ENCODE measurements around the gene CBX2. TPM values are rescaled to one million over a fixed set of nuclear protein-coding genes. Genes with fewer than 3 reads are reported as not detected.

The CBX2 gene
- polyA plus RNA-seq, 2 donors = 2.1 to 3.3 TPM

GRCh38 chr17:79792984-79793923 lies 15.3 kb downstream of the CBX2 start:
- Histone ChIP-seq H3K27me3 (ENCODE audit: control insufficient read depth in 1 of 2, insufficient read depth in 2 of 2, low read length in 2 of 2) (peaks cover 0 to 35% of the 10 kb centered on the region in 2 donors), H3K9me3 (ENCODE audit: control insufficient read depth in 2 of 2, insufficient read depth in 1 of 2, low read depth in 1 of 2, low read length in 1 of 2) (peaks cover 0 to 4% of the 10 kb centered on the region in 2 donors), H3K27ac (ENCODE audit: low read depth in 2 of 2, low read length in 1 of 2) (peak overlapping the region in 1 of 2 donors; percentile 9), H3K4me3 (ENCODE audit: low read depth in 1 of 2, low read length in 2 of 2) (peak overlapping the region in 1 of 2 donors; percentile 32), H3K36me3 (ENCODE audit: control insufficient read depth in 2 of 2, insufficient read depth in 2 of 2, low read length in 1 of 2) (peaks cover 0 to 3% of the 10 kb centered on the region in 2 donors), H3K4me1 (ENCODE audit: control insufficient read depth in 2 of 2, insufficient read depth in 2 of 2, low read length in 1 of 2) (peaks cover 4 to 25% of the 10 kb centered on the region in 2 donors)
- WGBS, 2 donors = 37 to 43% methylated on average over 63 of the region's 63 CpGs

GRCh38 chr17:79793924-79794304 lies 16.0 kb downstream of the CBX2 start:
- Histone ChIP-seq H3K27ac (ENCODE audit: low read depth in 2 of 2, low read length in 1 of 2) (no peak overlapping the region), H3K27me3 (ENCODE audit: control insufficient read depth in 1 of 2, insufficient read depth in 2 of 2, low read length in 2 of 2) (peaks cover 0 to 41% of the 10 kb centered on the region in 2 donors), H3K9me3 (ENCODE audit: control insufficient read depth in 2 of 2, insufficient read depth in 1 of 2, low read depth in 1 of 2, low read length in 1 of 2) (peaks cover 0 to 4% of the 10 kb centered on the region in 2 donors), H3K36me3 (ENCODE audit: control insufficient read depth in 2 of 2, insufficient read depth in 2 of 2, low read length in 1 of 2) (peaks cover 0 to 3% of the 10 kb centered on the region in 2 donors), H3K4me3 (ENCODE audit: low read depth in 1 of 2, low read length in 2 of 2) (no peak overlapping the region), H3K4me1 (ENCODE audit: control insufficient read depth in 2 of 2, insufficient read depth in 2 of 2, low read length in 1 of 2) (peaks cover 4 to 29% of the 10 kb centered on the region in 2 donors)
- WGBS, 2 donors = 59 to 64% methylated on average over 3 of the region's 3 CpGs

GRCh38 chr17:79794659-79795511 lies 16.9 kb downstream of the CBX2 start:
- Histone ChIP-seq H3K27ac (ENCODE audit: low read depth in 2 of 2, low read length in 1 of 2) (no peak overlapping the region), H3K9me3 (ENCODE audit: control insufficient read depth in 2 of 2, insufficient read depth in 1 of 2, low read depth in 1 of 2, low read length in 1 of 2) (peaks cover 0 to 7% of the 10 kb centered on the region in 2 donors), H3K36me3 (ENCODE audit: control insufficient read depth in 2 of 2, insufficient read depth in 2 of 2, low read length in 1 of 2) (peaks cover 0 to 3% of the 10 kb centered on the region in 2 donors), H3K4me1 (ENCODE audit: control insufficient read depth in 2 of 2, insufficient read depth in 2 of 2, low read length in 1 of 2) (peaks cover 4 to 29% of the 10 kb centered on the region in 2 donors), H3K4me3 (ENCODE audit: low read depth in 1 of 2, low read length in 2 of 2) (no peak overlapping the region), H3K27me3 (ENCODE audit: control insufficient read depth in 1 of 2, insufficient read depth in 2 of 2, low read length in 2 of 2) (peaks cover 0 to 44% of the 10 kb centered on the region in 2 donors)
- WGBS, 2 donors = 90 to 92% methylated on average over 47 of the region's 47 CpGs

- H3K36me3 ChIP-seq (ENCODE audit: control insufficient read depth in 2 of 2, insufficient read depth in 2 of 2, low read length in 1 of 2) = peaks cover 0 to 3% of the 10 kb centered on the region in 2 donors
- H3K9me3 ChIP-seq (ENCODE audit: control insufficient read depth in 2 of 2, insufficient read depth in 1 of 2, low read depth in 1 of 2, low read length in 1 of 2) = peaks cover 0 to 7% of the 10 kb centered on the region in 2 donors
- WGBS, 2 donors = 66 to 75% methylated on average over 8 of the region's 8 CpGs
- H3K4me1 ChIP-seq (ENCODE audit: control insufficient read depth in 2 of 2, insufficient read depth in 2 of 2, low read length in 1 of 2) = peaks cover 4 to 28% of the 10 kb centered on the region in 2 donors
- H3K4me3 ChIP-seq (ENCODE audit: low read depth in 1 of 2, low read length in 2 of 2) = peak overlapping the region; percentile 63 to 71
- H3K27me3 ChIP-seq (ENCODE audit: control insufficient read depth in 1 of 2, insufficient read depth in 2 of 2, low read length in 2 of 2) = peaks cover 0 to 43% of the 10 kb centered on the region in 2 donors
- H3K27ac ChIP-seq (ENCODE audit: low read depth in 2 of 2, low read length in 1 of 2) = no peak overlapping the region
These were observed 18.0 kb downstream of the CBX2 start for GRCh38 chr17:79795795-79796443.

- H3K36me3 ChIP-seq (ENCODE audit: control insufficient read depth in 2 of 2, insufficient read depth in 2 of 2, low read length in 1 of 2) = peaks cover 0 to 3% of the 10 kb centered on the region in 2 donors
- 1 to 2% methylated on average over 19 of the region's 19 CpGs for WGBS, 2 donors
- H3K27me3 ChIP-seq (ENCODE audit: control insufficient read depth in 1 of 2, insufficient read depth in 2 of 2, low read length in 2 of 2) = peaks cover 0 to 38% of the 10 kb centered on the region in 2 donors
- H3K9me3 ChIP-seq (ENCODE audit: control insufficient read depth in 2 of 2, insufficient read depth in 1 of 2, low read depth in 1 of 2, low read length in 1 of 2) = peaks cover 0 to 5% of the 10 kb centered on the region in 2 donors
- H3K4me1 ChIP-seq (ENCODE audit: control insufficient read depth in 2 of 2, insufficient read depth in 2 of 2, low read length in 1 of 2) = peaks cover 4 to 27% of the 10 kb centered on the region in 2 donors
- peak overlapping the region in 1 of 2 donors; percentile 72 for H3K27ac ChIP-seq (ENCODE audit: low read depth in 2 of 2, low read length in 1 of 2)
- peak overlapping the region; percentile 63 to 71 for H3K4me3 ChIP-seq (ENCODE audit: low read depth in 1 of 2, low read length in 2 of 2)
These were observed 18.5 kb downstream of the CBX2 start for GRCh38 chr17:79796444-79796762.

GRCh38 chr17:79796763-79797491 lies 19.0 kb downstream of the CBX2 start, which contains the start of gene CBX8:
CBX8 (minus strand) TSS chr17:79797077; CDS start chr17:79796998, 79 bp downstream.
- Histone ChIP-seq H3K27ac (ENCODE audit: low read depth in 2 of 2, low read length in 1 of 2) (peak within 1 kb of the TSS; percentile 72 to 83), H3K9me3 (ENCODE audit: control insufficient read depth in 2 of 2, insufficient read depth in 1 of 2, low read depth in 1 of 2, low read length in 1 of 2) (peaks cover 0 to 5% of the 10 kb centered on the region in 2 donors), H3K4me1 (ENCODE audit: control insufficient read depth in 2 of 2, insufficient read depth in 2 of 2, low read length in 1 of 2) (peaks cover 4 to 32% of the 10 kb centered on the region in 2 donors), H3K4me3 (ENCODE audit: low read depth in 1 of 2, low read length in 2 of 2) (peak within 1 kb of the TSS; percentile 63 to 71), H3K36me3 (ENCODE audit: control insufficient read depth in 2 of 2, insufficient read depth in 2 of 2, low read length in 1 of 2) (peaks cover 0 to 3% of the 10 kb centered on the region in 2 donors), H3K27me3 (ENCODE audit: control insufficient read depth in 1 of 2, insufficient read depth in 2 of 2, low read length in 2 of 2) (peaks cover 0 to 36% of the 10 kb centered on the region in 2 donors)
- 1% methylated on average over 69 to 79 of the region's 79 CpGs for WGBS, 2 donors

GRCh38 chr17:79797492-79798298 lies 19.7 kb downstream of the CBX2 start:
- peaks cover 0 to 3% of the 10 kb centered on the region in 2 donors for H3K36me3 ChIP-seq (ENCODE audit: control insufficient read depth in 2 of 2, insufficient read depth in 2 of 2, low read length in 1 of 2)
- 1% methylated on average over 58 to 89 of the region's 89 CpGs for WGBS, 2 donors
- H3K4me3 ChIP-seq (ENCODE audit: low read depth in 1 of 2, low read length in 2 of 2) = peak overlapping the region; percentile 63 to 71
- H3K9me3 ChIP-seq (ENCODE audit: control insufficient read depth in 2 of 2, insufficient read depth in 1 of 2, low read depth in 1 of 2, low read length in 1 of 2) = peaks cover 0 to 6% of the 10 kb centered on the region in 2 donors
- peaks cover 0 to 39% of the 10 kb centered on the region in 2 donors for H3K27me3 ChIP-seq (ENCODE audit: control insufficient read depth in 1 of 2, insufficient read depth in 2 of 2, low read length in 2 of 2)
- no peak overlapping the region for H3K27ac ChIP-seq (ENCODE audit: low read depth in 2 of 2, low read length in 1 of 2)
- H3K4me1 ChIP-seq (ENCODE audit: control insufficient read depth in 2 of 2, insufficient read depth in 2 of 2, low read length in 1 of 2) = peaks cover 4 to 30% of the 10 kb centered on the region in 2 donors
